COR-L47 (cell line): ENCODE measurements around the gene SULT1C2.
"Not testable (repeated sequence)": the region's sequence is repeated elsewhere in the genome, so short reads cannot be mapped to it uniquely, and the experiment has no call there.

ENCODE experiments used
- DNase-seq: peaks from one replicate; lab custom pipeline; 2025; lab: John Stamatoyannopoulos, UW

SULT1C2 gene

GRCh38 chr2:108288534-108289106, at the start of gene SULT1C2:
SULT1C2 (plus strand) TSS chr2:108288895; CDS start chr2:108293668, 4,773 bp downstream.
- DNase-seq = peak; percentile 8

GRCh38 chr2:108239786-108240185, 48.9 kb upstream of the SULT1C2 start, which contains the start of gene SULT1C3:
SULT1C3 (plus strand) TSS chr2:108239968; CDS start chr2:108247195, 7,227 bp downstream.
- DNase-seq = peak; percentile 13

DNA sequence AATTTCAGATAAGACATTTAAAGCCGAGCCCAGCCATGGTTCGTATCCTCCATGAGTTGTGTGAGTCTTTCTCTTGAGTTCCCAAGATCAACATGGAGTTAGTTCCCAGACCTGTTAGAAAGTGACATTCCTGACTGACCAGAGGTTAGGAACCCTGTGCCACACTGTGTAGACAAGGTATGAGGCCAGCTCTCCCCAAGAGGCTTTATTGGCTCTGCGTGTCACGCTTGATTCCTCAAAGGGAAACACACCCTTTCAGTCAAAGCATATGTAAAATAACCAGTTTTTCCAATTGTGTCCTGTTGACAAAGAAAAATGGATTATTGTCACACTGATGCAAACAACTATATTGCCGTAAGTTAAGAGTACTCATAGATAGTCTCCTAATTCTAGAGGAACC, 47.7 kb upstream of the SULT1C2 start:
- DNase-seq = no peak

- DNase-seq = no peak
Measured at GRCh38 chr2:108243566-108243965, 45.1 kb upstream of the SULT1C2 start.

DNA sequence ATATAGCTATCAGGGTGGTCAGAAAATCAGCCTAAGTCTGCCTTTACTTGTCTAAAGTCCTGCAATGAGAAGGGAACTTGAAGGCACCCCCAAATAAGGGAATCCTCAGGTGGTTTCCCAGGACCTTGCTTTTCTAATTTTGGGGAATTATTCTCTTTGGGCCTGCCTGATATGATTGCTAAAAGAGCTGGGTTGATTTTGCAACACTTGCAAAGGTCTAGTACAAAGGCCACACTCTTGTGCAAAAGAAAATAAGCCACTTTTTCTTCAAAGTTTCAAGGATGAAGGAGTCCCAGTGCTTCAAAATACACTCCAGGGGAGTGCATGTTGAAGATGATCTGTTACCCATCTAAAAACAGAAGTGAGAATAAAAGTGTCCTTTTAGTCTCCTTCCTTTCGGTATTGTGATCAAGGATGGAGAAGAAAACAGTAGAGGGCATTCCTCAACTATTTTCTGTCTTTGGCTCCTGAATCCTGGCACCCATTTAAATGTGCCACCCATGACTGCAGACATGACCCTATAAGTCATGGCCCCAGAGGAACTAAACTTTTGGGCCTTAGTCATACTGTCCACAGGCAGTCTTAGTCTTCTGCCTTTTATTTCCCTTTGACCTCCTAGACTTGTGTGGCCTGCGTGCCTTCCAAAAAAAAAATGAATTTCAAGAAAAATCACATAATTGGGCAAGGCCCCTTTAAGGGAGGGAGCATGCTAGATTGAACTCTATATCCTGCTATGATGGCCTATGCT, 43.9 kb upstream of the SULT1C2 start:
- DNase-seq = no peak

DNA sequence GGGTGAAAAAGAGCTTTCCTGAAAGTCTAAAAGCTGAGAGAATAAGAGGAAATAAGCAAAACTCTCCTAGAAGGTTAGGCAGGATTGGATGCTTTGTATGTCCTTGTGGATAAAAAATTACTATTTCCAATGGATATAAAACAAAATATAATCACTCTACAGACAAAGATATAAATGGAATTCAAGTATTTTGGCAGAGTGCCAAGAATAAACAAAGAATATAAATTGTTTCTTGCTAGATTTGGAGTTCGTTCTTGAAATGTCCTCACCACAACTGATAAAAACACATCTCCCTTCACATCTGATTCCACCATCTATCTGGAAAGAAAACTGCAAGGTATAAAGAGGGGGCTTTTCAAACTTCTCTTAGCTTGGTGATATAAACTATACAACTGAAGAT, 35.6 kb upstream of the SULT1C2 start:
- no peak for DNase-seq

GRCh38 chr2:108257757-108258331, 30.9 kb upstream of the SULT1C2 start:
- no peak for DNase-seq

- DNase-seq = no peak
Measured at GRCh38 chr2:108260773-108261172, 27.9 kb upstream of the SULT1C2 start.

- DNase-seq = no peak
Measured at GRCh38 chr2:108262036-108262435, 26.7 kb upstream of the SULT1C2 start.

DNA sequence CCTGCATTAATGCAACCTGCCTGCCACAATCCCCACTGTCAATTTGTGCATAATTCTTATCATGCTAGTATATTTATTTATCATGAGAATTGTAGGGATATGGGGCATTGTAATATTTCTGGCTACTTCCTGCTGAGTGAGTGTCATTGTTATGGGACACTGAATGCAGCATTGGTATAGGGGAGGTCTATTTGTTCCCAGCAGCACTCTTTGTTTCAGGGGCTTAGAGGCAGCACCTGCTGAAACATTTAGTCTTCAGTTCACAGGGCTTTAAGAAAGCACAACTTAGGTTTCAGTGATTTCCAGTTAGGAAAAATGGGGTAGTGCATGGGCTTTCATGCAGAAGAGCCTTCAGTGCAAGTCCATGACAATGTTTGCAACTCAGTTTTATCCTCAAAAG, 25.3 kb upstream of the SULT1C2 start:
- DNase-seq = no peak

DNA sequence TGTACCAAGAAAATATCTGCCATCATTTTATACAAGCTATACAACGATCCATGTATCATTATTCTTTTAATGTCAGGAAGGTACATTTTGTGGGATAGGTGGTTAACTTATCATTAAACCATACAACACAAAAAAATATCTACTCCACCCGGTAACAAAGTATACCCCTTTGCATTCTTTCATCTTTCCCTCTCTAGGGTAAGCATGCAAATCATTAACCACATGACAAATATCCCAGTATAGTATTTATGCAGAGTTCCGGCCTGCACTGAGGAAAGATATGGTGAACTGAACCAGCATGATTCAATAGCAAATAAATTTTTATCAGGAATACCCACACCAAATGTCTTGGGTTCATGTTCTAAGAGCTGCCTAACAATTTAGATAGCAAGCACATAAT, 22.5 kb upstream of the SULT1C2 start:
- no peak for DNase-seq

DNA sequence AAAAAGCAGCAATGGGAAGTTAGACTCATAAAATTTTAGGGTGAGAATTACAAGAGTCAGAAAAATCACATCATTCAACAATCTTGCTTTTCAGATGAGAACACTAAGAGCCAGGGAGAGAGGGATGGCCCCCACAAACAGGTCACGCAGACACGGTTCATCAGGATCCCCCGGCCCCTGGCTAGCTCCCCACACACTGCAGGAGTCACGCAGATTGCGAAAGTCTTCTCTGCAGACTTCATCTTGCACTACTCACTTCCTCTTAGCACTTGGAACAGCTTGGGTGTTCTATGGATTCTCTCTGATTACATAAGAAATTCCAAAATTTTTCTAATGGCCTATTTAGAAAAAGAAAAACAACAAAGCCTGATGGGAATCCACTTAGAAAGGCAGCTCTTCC, 21.6 kb upstream of the SULT1C2 start:
- no peak for DNase-seq

- no peak for DNase-seq
Measured at GRCh38 chr2:108268001-108268400, 20.7 kb upstream of the SULT1C2 start.

- no peak for DNase-seq
Measured at GRCh38 chr2:108270346-108270745, 18.3 kb upstream of the SULT1C2 start.

DNA sequence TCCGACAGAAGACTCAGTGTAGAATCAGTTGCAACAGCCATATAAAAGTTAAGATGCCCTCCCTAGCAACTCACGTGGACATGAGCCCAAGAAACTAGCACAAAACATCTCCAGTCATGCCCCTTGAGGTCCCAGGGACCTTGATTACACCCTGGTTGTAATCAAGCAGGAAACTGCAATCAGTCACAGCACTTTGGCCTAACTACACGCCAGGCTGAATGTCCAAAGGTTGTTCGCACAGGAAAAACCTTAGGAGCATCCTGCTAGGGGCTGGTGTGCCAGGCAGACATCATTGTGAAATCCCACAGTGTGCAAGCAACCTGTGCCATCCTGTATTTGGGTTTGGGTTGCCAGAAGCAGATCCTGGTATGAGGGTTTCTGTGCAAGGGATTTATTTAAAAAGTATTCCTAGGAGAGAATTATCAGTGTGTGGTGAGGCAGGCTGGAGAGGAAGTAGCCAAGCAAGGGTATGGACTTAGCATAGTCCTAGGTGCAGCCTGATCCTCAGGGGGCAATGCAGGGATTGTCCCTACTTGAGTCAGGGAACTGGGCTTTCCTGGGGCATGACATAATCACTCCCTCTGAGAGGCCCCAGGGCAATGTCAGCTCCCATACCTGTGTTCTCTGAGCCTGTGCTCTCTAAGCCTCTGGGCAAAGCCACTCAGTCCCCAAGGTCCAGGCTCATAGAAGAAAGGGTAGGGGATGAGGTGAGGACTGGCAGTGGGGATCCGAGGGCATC, 17.8 kb upstream of the SULT1C2 start:
- DNase-seq = no peak

DNA sequence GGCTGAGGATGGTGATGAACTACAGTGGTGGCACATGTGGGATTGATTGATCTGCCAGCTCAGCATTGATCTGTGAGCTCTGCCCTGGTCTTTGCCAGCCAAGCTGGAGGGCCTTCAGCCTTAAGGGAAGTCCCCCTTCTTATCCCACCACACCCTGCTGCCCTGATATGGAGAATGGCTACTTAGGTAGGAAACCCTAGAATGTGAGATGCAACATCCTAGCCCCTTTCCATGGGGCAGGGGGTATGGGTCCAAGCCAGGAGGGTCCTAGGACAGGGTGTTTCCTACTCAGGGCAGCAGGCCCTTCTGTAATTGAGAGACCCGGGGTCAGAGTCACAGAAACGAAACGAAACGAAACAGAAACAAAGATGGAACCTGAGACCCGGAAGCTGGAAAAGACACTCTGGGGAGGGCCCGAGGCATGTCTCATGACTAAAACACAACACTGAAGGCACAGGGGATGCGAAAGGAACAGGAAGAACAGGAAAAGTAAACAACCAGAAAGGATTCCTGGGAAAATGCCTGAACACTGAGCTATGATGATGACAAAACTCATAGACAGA, 16.9 kb upstream of the SULT1C2 start:
- DNase-seq = no peak

DNA sequence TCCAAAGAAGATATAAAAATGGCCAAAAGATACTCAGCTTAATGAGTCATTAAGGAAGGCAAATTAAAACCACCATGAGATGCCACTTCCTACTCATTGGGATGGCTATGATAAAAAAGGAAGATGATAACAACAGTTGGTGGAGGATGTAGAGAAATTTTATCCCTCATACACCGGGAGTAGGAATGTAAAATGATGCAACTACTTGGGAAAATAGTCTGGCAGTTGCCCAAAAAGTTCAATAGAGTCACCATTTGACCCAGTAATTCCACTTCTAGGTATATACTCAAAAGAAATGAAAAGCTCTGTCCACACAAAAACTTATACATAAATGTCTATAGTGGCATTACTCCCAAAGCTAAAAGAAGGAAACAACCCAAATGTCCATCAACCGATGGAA, 10.1 kb upstream of the SULT1C2 start:
- no peak for DNase-seq

- no peak for DNase-seq
Measured at GRCh38 chr2:108279468-108279867, 9.2 kb upstream of the SULT1C2 start.

- no peak for DNase-seq
Measured at GRCh38 chr2:108280466-108280865, 8.2 kb upstream of the SULT1C2 start.

DNA sequence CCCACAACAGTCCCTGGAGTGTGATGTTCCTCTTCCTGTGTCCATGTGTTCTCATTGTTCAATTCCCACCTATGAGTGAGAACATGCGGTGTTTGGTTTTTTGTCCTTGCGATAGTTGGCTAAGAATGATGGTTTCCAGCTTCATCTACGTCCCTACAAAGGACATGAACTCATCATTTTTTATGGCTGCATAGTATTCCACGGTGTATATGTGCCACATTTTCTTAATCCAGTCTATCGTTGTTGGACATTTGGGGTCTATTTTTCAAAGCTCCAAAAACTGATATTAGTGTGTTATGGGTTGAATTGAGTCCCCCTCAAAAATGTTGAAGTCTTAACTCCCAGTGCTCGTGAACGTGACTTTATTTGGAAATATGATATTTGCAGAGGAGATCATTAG, 4.1 kb upstream of the SULT1C2 start:
- DNase-seq = not testable (repeated sequence)

- no peak for DNase-seq
Measured at GRCh38 chr2:108285616-108286015, 3.1 kb upstream of the SULT1C2 start.

DNA sequence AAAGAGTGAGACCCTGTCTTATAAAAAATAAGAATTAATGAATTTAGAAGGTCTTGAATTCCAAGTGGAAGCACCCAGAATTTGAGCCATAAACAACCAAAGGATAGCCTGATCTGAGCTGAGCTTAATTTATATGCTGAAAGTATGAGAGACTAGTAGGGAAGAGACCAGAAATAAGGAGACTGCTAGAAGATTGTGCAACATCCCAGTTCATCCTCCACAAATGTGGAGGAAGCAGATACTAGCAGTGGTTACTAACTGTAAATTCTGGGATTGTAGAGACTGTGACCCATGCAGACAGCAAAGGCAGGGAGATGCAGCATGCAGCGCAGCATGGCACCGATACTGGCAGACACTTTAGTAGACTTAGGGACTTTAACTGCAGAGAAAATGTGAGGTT, 1.5 kb upstream of the SULT1C2 start:
- no peak for DNase-seq
